BLaER1 (cell line): Measurements from ENCODE around the gene PSMD13.

Experiments
- H3K27ac ChIP-seq: shearing (Covaris generic); formaldehyde crosslinking; 2 replicates; pipeline ENCODE4 v1.8.1; 2022
- H3K27me3 ChIP-seq: shearing (Covaris generic); formaldehyde crosslinking; 2 replicates; pipeline ENCODE4 v1.8.1; 2022
- H3K36me3 ChIP-seq: shearing (Covaris generic); formaldehyde crosslinking; 2 replicates; pipeline ENCODE4 v1.8.1; 2022
- H3K4me1 ChIP-seq: shearing (Covaris generic); formaldehyde crosslinking; 2 replicates; pipeline ENCODE4 v1.8.1; 2022
- H3K4me2 ChIP-seq: shearing (Covaris generic); formaldehyde crosslinking; 2 replicates; pipeline ENCODE4 v1.8.1; 2022
- H3K4me3 ChIP-seq: shearing (Covaris generic); formaldehyde crosslinking; 2 replicates; pipeline ENCODE4 v1.8.1; 2022
- H3K9ac ChIP-seq: shearing (Covaris generic); formaldehyde crosslinking; 2 replicates; pipeline ENCODE4 v1.8.1; 2022
- H3K9me3 ChIP-seq: shearing (Covaris generic); formaldehyde crosslinking; 2 replicates; pipeline ENCODE4 v1.8.1; 2022
- H4K20me1 ChIP-seq: shearing (Covaris generic); formaldehyde crosslinking; 2 replicates; pipeline ENCODE4 v1.8.1; 2022
- Cebpa-rat ChIP-seq: shearing (Covaris generic); IDR thresholded peaks from 2 replicates; pipeline ENCODE4 v1.8.1; 2022

Gene PSMD13

GRCh38 chr11:197741-198235 lies 39.0 kb upstream of the PSMD13 start:
- H3K27ac ChIP-seq, result no peak overlapping the region; the same call in 1 of the 2 replicates
- no peak overlapping the region for H3K4me3 ChIP-seq
- H3K4me1 ChIP-seq, result 0 out of 2 replicates have a peak, but pooled peaks cover 8% of the 10 kb centered on the region
- H3K4me2 ChIP-seq, result no peak overlapping the region
- no peak overlapping the region for H3K9ac ChIP-seq
- H4K20me1 ChIP-seq, result peaks cover 12% of the 10 kb centered on the region
- H3K9me3 ChIP-seq, result no peaks in the 10 kb centered on the region
- peaks cover 20% of the 10 kb centered on the region for H3K36me3 ChIP-seq
- no peak for TF ChIP-seq Cebpa-rat
- no peaks in the 10 kb centered on the region for H3K27me3 ChIP-seq

- Histone ChIP-seq H3K9ac (no peak overlapping the region), H3K4me2 (no peak overlapping the region), H3K9me3 (no peaks in the 10 kb centered on the region), H3K36me3 (peaks cover 26% of the 10 kb centered on the region), H3K27me3 (no peaks in the 10 kb centered on the region), H4K20me1 (peaks cover 17% of the 10 kb centered on the region), H3K27ac (no peak overlapping the region; the same call in 1 of the 2 replicates), H3K4me1 (0 out of 2 replicates have a peak, but pooled peaks cover 8% of the 10 kb centered on the region), H3K4me3 (no peak overlapping the region)
- no peak for TF ChIP-seq Cebpa-rat
Observed at GRCh38 chr11:198236-198806, 38.5 kb upstream of the PSMD13 start.

GRCh38 chr11:199004-199581 lies 37.7 kb upstream of the PSMD13 start:
- Histone ChIP-seq H3K4me2 (no peak overlapping the region), H4K20me1 (peaks cover 25% of the 10 kb centered on the region), H3K9ac (no peak overlapping the region), H3K27me3 (no peaks in the 10 kb centered on the region), H3K36me3 (peaks cover 33% of the 10 kb centered on the region), H3K27ac (no peak overlapping the region), H3K9me3 (no peaks in the 10 kb centered on the region), H3K4me1 (0 out of 2 replicates have a peak, but pooled peaks cover 12% of the 10 kb centered on the region), H3K4me3 (no peak overlapping the region)
- TF ChIP-seq Cebpa-rat, result no peak

GRCh38 chr11:199782-200181 lies 37.0 kb upstream of the PSMD13 start:
- H3K9me3 ChIP-seq, result no peaks in the 10 kb centered on the region

GRCh38 chr11:200224-201003 lies 36.4 kb upstream of the PSMD13 start:
- H3K27me3 ChIP-seq, result no peaks in the 10 kb centered on the region
- H3K4me3 ChIP-seq, result no peak overlapping the region
- H3K4me2 ChIP-seq, result no peak overlapping the region
- H3K36me3 ChIP-seq, result peaks cover 47% of the 10 kb centered on the region
- peaks cover 38% of the 10 kb centered on the region for H4K20me1 ChIP-seq
- H3K9me3 ChIP-seq, result no peaks in the 10 kb centered on the region
- H3K9ac ChIP-seq, result no peak overlapping the region
- H3K4me1 ChIP-seq, result peaks cover 22% of the 10 kb centered on the region
- no peak for TF ChIP-seq Cebpa-rat
- no peak overlapping the region for H3K27ac ChIP-seq

More at GRCh38 chr11:199782-200181, 37.0 kb upstream of the PSMD13 start:
- no peaks in the 10 kb centered on the region for H3K27me3 ChIP-seq
- H3K4me3 ChIP-seq, result no peak overlapping the region
- H3K4me2 ChIP-seq, result no peak overlapping the region
- peaks cover 16% of the 10 kb centered on the region for H3K4me1 ChIP-seq
- peaks cover 32% of the 10 kb centered on the region for H4K20me1 ChIP-seq
- peaks cover 40% of the 10 kb centered on the region for H3K36me3 ChIP-seq
- H3K9ac ChIP-seq, result no peak overlapping the region
- no peak for TF ChIP-seq Cebpa-rat
- H3K27ac ChIP-seq, result no peak overlapping the region

- no peak overlapping the region for H3K4me2 ChIP-seq
- no peak overlapping the region for H3K27ac ChIP-seq
- peaks cover 53% of the 10 kb centered on the region for H3K36me3 ChIP-seq
- peaks cover 54% of the 10 kb centered on the region for H4K20me1 ChIP-seq
- H3K27me3 ChIP-seq, result no peaks in the 10 kb centered on the region
- peaks cover 34% of the 10 kb centered on the region for H3K4me1 ChIP-seq
- H3K9ac ChIP-seq, result peak overlapping the region; percentile 29; the same call in 1 of the 2 replicates
- no peak overlapping the region for H3K4me3 ChIP-seq
- TF ChIP-seq Cebpa-rat, result no peak
- no peaks in the 10 kb centered on the region for H3K9me3 ChIP-seq
Observed at GRCh38 chr11:201966-202365, 34.8 kb upstream of the PSMD13 start.

GRCh38 chr11:202490-202889 lies 34.3 kb upstream of the PSMD13 start:
- H3K4me2 ChIP-seq, result no peak overlapping the region
- H3K4me3 ChIP-seq, result no peak overlapping the region
- TF ChIP-seq Cebpa-rat, result no peak
- peaks cover 55% of the 10 kb centered on the region for H4K20me1 ChIP-seq
- no peaks in the 10 kb centered on the region for H3K27me3 ChIP-seq
- H3K36me3 ChIP-seq, result peaks cover 53% of the 10 kb centered on the region
- H3K4me1 ChIP-seq, result peaks cover 34% of the 10 kb centered on the region
- H3K9me3 ChIP-seq, result no peaks in the 10 kb centered on the region
- H3K9ac ChIP-seq, result no peak overlapping the region
- H3K27ac ChIP-seq, result no peak overlapping the region

- Histone ChIP-seq H3K27ac (no peak overlapping the region), H3K4me1 (peaks cover 34% of the 10 kb centered on the region), H3K4me3 (no peak overlapping the region), H3K4me2 (no peak overlapping the region), H3K36me3 (peaks cover 53% of the 10 kb centered on the region), H3K27me3 (no peaks in the 10 kb centered on the region), H3K9me3 (no peaks in the 10 kb centered on the region), H3K9ac (no peak overlapping the region), H4K20me1 (peaks cover 55% of the 10 kb centered on the region)
- no peak for TF ChIP-seq Cebpa-rat
Observed at GRCh38 chr11:203056-203944, 33.5 kb upstream of the PSMD13 start.

GRCh38 chr11:203945-204586 lies 32.7 kb upstream of the PSMD13 start:
- Histone ChIP-seq H3K4me2 (no peak overlapping the region), H3K4me1 (peaks cover 35% of the 10 kb centered on the region), H3K27ac (no peak overlapping the region), H3K36me3 (peaks cover 53% of the 10 kb centered on the region), H3K9me3 (no peaks in the 10 kb centered on the region), H3K4me3 (no peak overlapping the region), H3K9ac (no peak overlapping the region), H4K20me1 (peaks cover 56% of the 10 kb centered on the region), H3K27me3 (no peaks in the 10 kb centered on the region)
- no peak for TF ChIP-seq Cebpa-rat
